GM18861 (cell line): Measurements from ENCODE around the gene CRTC2.

ENCODE experiments used
- ATAC-seq: cut with Tn5 transposase; IDR thresholded peaks from one replicate; pipeline ENCODE4 v1.9.1; 2021; ENCODE audit not compliant: unreplicated experiment

The CRTC2 gene

GRCh38 chr1:153899509-153899908 is 58.9 kb downstream of the CRTC2 start:
- no peak for ATAC-seq
